NCI-H187 treated with DMSO at 0.1 percent for 48 hours (cell line): ENCODE measurements around the gene CTSD.
"Not testable (repeated sequence)": the region's sequence is repeated elsewhere in the genome, so short reads cannot be mapped to it uniquely, and the experiment has no call there.

Source experiments
- DNase-seq: peaks from one replicate; lab custom pipeline; 2025; lab: John Stamatoyannopoulos, UW

CTSD gene

GRCh38 chr11:1770061-1770460, 6.3 kb upstream of the CTSD start:
- no peak for DNase-seq

GRCh38 chr11:1769304-1769936, 5.7 kb upstream of the CTSD start:
- DNase-seq, result not testable (repeated sequence)

- no peak for DNase-seq
Measured at GRCh38 chr11:1768141-1768469, 4.4 kb upstream of the CTSD start.

GRCh38 chr11:1767399-1768140, 3.8 kb upstream of the CTSD start:
- no peak for DNase-seq

GRCh38 chr11:1766719-1767398, 3.1 kb upstream of the CTSD start:
- no peak for DNase-seq

- no peak for DNase-seq
Measured at GRCh38 chr11:1765871-1766718, 2.4 kb upstream of the CTSD start.

GRCh38 chr11:1763336-1763795, 361 bp downstream of the CTSD start:
- no peak for DNase-seq

- no peak for DNase-seq
Measured at GRCh38 chr11:1762537-1763302, 1.0 kb downstream of the CTSD start.

- DNase-seq, result no peak
Measured at GRCh38 chr11:1761857-1762536, 1.7 kb downstream of the CTSD start.

GRCh38 chr11:1761110-1761856, 2.4 kb downstream of the CTSD start:
- no peak for DNase-seq

GRCh38 chr11:1760351-1761109, 3.2 kb downstream of the CTSD start:
- no peak for DNase-seq

- no peak for DNase-seq
Measured at GRCh38 chr11:1759851-1760220, 3.9 kb downstream of the CTSD start.

GRCh38 chr11:1759151-1759850, 4.4 kb downstream of the CTSD start:
- no peak for DNase-seq

- DNase-seq, result no peak
Measured at GRCh38 chr11:1758611-1759150, 5.0 kb downstream of the CTSD start.

GRCh38 chr11:1757861-1758610, 5.7 kb downstream of the CTSD start:
- DNase-seq, result no peak

GRCh38 chr11:1756791-1757771, 6.6 kb downstream of the CTSD start:
- DNase-seq, result no peak
